WERI-Rb-1 (cell line): Measurements from ENCODE around the gene SLU7.

Source experiments
- DNase-seq: peaks from one replicate; pipeline ENCODE4 v3.0.0-alpha.2; 2020
- H3K27ac ChIP-seq: fragments of 250-450 bp; sonication (Bioruptor Pico); 2 replicates; pipeline ENCODE4 v1.5.1; 2020; ENCODE audit warnings: mild to moderate bottlenecking, moderate library complexity
- H3K27me3 ChIP-seq: fragments of 250-450 bp; sonication (Bioruptor Pico); 2 replicates; pipeline ENCODE4 v1.5.1; 2021; ENCODE audit warnings: mild to moderate bottlenecking, low read depth, moderate library complexity; ENCODE audit not compliant: insufficient read depth, severe bottlenecking
- H3K36me3 ChIP-seq: fragments of 250-450 bp; sonication (Bioruptor Pico); 2 replicates; pipeline ENCODE4 v1.5.1; 2020; ENCODE audit warnings: mild to moderate bottlenecking, moderate library complexity
- H3K4me3 ChIP-seq: 2 replicates; pipeline ENCODE4 v1.5.1; 2011; ENCODE audit warnings: low read depth, mild to moderate bottlenecking, control low read depth, low read length
- H3K9me3 ChIP-seq: fragments of 250-450 bp; sonication (Bioruptor Pico); 2 replicates; pipeline ENCODE4 v1.5.1; 2021; ENCODE audit warnings: mild to moderate bottlenecking, moderate library complexity; ENCODE audit not compliant: severe bottlenecking
- TF ChIP-seq, protein P1 (sequence below): IDR thresholded peaks from 2 replicates; pipeline ENCODE4 v1.5.1; 2011; ENCODE audit warnings: low read depth, mild to moderate bottlenecking, control low read depth, inconsistent platforms, low read length

The SLU7 gene

DNA sequence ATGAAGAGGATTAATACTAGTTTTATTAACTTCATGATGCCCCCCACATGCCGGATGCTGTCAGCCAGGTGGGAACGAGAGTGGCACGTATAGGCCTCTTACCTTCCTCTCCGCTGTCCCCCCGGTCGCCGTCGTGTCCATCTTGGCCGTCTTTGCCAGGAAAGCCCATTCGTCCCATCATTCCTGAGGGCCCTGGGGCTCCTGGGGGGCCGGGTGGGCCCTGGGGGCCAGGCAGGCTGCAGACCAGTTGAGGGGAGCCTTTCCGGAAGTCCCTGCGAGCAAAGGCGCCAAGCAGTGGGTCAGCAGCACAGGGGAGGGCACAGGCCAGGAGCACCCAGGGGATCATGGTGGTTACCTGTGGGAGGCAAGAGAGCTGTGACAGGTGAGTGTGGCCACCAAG lies 64.2 kb downstream of the SLU7 start:
- no peaks in the 10 kb centered on the region for H3K9me3 ChIP-seq
- no peak overlapping the region for H3K4me3 ChIP-seq
- H3K27ac ChIP-seq, result no peak overlapping the region
- TF ChIP-seq, protein P1, sequence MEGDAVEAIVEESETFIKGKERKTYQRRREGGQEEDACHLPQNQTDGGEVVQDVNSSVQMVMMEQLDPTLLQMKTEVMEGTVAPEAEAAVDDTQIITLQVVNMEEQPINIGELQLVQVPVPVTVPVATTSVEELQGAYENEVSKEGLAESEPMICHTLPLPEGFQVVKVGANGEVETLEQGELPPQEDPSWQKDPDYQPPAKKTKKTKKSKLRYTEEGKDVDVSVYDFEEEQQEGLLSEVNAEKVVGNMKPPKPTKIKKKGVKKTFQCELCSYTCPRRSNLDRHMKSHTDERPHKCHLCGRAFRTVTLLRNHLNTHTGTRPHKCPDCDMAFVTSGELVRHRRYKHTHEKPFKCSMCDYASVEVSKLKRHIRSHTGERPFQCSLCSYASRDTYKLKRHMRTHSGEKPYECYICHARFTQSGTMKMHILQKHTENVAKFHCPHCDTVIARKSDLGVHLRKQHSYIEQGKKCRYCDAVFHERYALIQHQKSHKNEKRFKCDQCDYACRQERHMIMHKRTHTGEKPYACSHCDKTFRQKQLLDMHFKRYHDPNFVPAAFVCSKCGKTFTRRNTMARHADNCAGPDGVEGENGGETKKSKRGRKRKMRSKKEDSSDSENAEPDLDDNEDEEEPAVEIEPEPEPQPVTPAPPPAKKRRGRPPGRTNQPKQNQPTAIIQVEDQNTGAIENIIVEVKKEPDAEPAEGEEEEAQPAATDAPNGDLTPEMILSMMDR, result no peak
- H3K27me3 ChIP-seq, result no peaks in the 10 kb centered on the region
- no peaks in the 10 kb centered on the region for H3K36me3 ChIP-seq
- no peak for DNase-seq

DNA sequence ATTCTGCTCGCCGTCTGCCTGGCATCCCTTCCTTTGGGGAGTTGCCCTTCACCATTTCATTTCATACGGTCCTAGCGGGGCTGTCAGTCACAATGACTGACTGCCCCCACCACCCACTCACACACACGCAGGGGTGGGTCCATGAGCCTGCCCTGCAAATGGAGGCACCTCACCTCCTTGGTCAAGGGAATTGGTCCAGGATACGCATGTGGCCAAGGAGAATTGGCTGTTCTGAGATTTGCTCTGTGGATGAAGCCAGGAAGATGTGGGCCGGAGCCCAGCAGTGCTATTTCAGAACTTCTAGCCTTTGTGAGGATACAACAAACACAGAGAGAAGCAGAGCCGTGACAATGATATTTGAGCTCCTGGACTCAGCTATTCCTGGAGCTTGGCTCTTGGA lies 65.5 kb downstream of the SLU7 start:
- Histone ChIP-seq H3K36me3 (no peaks in the 10 kb centered on the region), H3K27ac (no peak overlapping the region), H3K27me3 (no peaks in the 10 kb centered on the region), H3K4me3 (no peak overlapping the region), H3K9me3 (no peaks in the 10 kb centered on the region)
- TF ChIP-seq, protein P1, result no peak
- DNase-seq, result no peak

DNA sequence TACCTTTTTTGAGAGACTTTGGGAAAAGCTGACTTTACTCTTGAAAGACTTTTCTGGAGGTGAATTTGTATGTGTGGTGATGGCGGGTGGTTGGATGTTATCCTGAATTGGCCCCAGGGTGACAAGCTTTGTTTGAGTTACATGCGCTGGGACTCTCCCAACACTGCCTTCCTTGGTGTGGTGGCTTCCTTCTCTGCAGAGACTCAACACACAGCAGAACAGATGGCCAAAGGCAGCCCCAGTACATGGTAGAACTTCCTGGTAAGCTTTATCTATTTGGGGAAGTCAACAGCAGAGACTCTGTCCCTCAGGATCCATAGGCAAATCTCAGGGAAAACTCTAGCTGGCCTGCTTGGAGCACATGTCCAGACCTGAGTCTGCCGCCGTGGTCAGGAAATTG lies 66.6 kb downstream of the SLU7 start:
- Histone ChIP-seq H3K9me3 (no peaks in the 10 kb centered on the region), H3K27me3 (no peaks in the 10 kb centered on the region), H3K27ac (no peak overlapping the region), H3K36me3 (no peaks in the 10 kb centered on the region), H3K4me3 (no peak overlapping the region)
- no peak for DNase-seq
- TF ChIP-seq, protein P1, result no peak
